Nephron (organoid): ENCODE results near the gene EMC9.

Experiments
- H3K27ac Mint-ChIP-seq, 3 experiments: 2 replicates each; pipeline ENCODE4 v1.8.0; 2020; ENCODE audit warnings: mixed read lengths in 3 of 3, mild to moderate bottlenecking in 2 of 3, moderate library complexity in 1 of 3
- H3K27me3 Mint-ChIP-seq: 2 replicates; pipeline ENCODE4 v1.8.0; 2021; ENCODE audit warnings: low read depth, mild to moderate bottlenecking, moderate library complexity, mixed read lengths
- H3K36me3 Mint-ChIP-seq: 2 replicates; pipeline ENCODE4 v1.8.0; 2020; ENCODE audit warnings: low read depth, mixed read lengths
- H3K4me1 Mint-ChIP-seq: 2 replicates; pipeline ENCODE4 v1.8.0; 2020; ENCODE audit warnings: mixed read lengths
- H3K4me3 Mint-ChIP-seq, 3 experiments: 2 replicates each; pipeline ENCODE4 v1.8.0; 2020; ENCODE audit warnings: mild to moderate bottlenecking in 3 of 3, mixed read lengths in 3 of 3, moderate library complexity in 2 of 3
- H3K9me3 Mint-ChIP-seq: 2 replicates; pipeline ENCODE4 v1.8.0; 2020; ENCODE audit warnings: mixed read lengths
- TF ChIP-seq, protein P1 (sequence below), 3 experiments: fragments of 200-600 bp; sonication (generic); IDR thresholded peaks; one replicate each; pipeline ENCODE4 v1.5.0; 2021; ENCODE audit warnings: antibody characterized with exemption in 3 of 3; ENCODE audit not compliant: unreplicated experiment in 3 of 3

EMC9 gene

DNA sequence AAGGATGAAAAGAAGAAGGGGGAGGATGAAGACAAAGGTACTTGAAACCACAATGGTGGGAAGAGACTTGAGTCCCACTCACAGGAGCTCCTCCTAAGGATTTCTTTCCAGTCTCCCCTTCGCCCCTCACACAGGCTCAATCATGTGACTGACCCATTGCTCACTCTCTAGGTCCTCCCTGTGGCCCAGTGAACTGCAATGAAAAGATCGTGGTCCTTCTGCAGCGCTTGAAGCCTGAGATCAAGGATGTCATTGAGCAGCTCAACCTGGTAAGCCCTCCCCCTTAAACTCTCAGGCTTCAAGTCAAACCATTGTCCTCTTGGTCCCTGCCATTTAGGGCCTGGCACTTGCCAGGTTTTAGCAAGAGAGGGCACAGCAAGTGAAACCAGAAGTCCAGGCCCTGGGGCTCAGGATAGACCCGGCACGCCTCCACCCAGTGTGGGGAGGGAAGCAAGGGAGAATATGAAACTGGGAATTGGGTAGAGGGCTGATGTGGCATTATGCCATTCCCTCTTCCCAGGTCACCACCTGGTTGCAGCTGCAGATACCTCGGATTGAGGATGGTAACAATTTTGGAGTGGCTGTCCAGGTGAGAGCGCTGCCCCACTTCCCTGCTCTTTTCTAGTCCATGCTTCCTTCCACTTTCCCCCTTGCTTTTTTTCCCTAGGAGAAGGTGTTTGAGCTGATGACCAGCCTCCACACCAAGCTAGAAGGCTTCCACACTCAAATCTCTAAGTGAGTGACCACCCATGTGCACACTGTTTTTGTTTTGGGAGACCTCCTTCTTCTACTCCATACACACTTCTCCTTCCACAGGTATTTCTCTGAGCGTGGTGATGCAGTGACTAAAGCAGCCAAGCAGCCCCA is 3.6 kb downstream of the EMC9 start:
- peak overlapping the region in 2 of 3 experiments; percentile 27 to 50 for H3K27ac Mint-ChIP-seq
- peaks cover 24% of the 10 kb centered on the region for H3K36me3 Mint-ChIP-seq
- H3K4me3 Mint-ChIP-seq, result peak overlapping the region; percentile 86 to 98 (median 89)
- peaks cover 3% of the 10 kb centered on the region for H3K27me3 Mint-ChIP-seq
- peaks cover 39% of the 10 kb centered on the region for H3K4me1 Mint-ChIP-seq
- TF ChIP-seq, protein P1, sequence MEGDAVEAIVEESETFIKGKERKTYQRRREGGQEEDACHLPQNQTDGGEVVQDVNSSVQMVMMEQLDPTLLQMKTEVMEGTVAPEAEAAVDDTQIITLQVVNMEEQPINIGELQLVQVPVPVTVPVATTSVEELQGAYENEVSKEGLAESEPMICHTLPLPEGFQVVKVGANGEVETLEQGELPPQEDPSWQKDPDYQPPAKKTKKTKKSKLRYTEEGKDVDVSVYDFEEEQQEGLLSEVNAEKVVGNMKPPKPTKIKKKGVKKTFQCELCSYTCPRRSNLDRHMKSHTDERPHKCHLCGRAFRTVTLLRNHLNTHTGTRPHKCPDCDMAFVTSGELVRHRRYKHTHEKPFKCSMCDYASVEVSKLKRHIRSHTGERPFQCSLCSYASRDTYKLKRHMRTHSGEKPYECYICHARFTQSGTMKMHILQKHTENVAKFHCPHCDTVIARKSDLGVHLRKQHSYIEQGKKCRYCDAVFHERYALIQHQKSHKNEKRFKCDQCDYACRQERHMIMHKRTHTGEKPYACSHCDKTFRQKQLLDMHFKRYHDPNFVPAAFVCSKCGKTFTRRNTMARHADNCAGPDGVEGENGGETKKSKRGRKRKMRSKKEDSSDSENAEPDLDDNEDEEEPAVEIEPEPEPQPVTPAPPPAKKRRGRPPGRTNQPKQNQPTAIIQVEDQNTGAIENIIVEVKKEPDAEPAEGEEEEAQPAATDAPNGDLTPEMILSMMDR (IDR thresholded peaks at IDR 0.05; ENCODE audit: unreplicated experiment in 3 of 3), result no peak
- no peaks in the 10 kb centered on the region for H3K9me3 Mint-ChIP-seq

- Mint-ChIP-seq H3K27ac (peak overlapping the region; percentile 27 to 82 (median 50)), H3K27me3 (peaks cover 3% of the 10 kb centered on the region), H3K4me3 (peak overlapping the region; percentile 82 to 89 (median 86)), H3K4me1 (peaks cover 45% of the 10 kb centered on the region), H3K9me3 (no peaks in the 10 kb centered on the region), H3K36me3 (peaks cover 24% of the 10 kb centered on the region)
- TF ChIP-seq, protein P1 (IDR thresholded peaks at IDR 0.05; ENCODE audit: unreplicated experiment in 3 of 3), result no peak
These were observed 4.5 kb downstream of the EMC9 start for GRCh38 chr14:24136684-24137528.

DNA sequence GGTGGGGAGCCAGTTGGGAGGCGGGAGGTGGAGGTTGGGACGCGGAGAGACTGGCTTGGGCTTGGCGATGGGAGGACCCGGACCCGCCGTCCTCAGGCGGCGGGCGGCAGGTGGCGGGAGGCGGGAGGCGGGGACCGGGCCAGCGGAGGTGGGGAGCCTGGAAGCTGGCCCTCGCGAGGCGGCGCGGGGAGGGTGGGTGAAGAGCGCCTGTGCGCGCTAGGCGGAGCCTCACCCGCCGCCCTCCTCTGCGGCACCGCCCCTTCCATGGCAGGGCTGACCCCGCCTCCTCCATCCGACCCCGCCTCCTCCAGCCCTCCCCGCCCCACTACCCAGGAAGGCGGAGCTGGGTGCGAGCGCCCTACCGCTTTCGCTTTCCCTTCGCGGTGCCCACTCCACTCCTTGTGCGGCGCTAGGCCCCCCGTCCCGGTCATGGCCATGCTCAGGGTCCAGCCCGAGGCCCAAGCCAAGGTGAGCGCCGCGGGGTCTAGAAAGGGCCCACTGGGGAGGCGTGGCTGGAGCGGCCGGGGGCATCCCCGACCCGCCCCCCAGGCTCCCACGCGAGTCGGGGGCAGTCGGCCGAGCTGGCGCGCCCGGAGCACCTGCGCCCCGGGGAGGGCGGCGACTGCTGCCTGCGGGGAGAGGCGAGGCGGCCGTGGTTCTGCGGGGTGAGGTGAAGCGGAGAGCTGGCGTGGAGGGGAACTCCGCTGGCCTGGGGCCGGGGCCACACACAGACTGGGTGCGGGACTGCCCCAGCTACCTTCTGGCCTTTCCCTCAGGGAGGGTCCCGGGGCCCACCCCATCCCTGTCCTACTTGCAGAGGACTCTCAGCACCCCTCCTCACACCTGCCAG is 5.3 kb downstream of the EMC9 start, which contains the start of gene PSME1:
PSME1 (plus strand) TSS at position 361 of the 850 bp plus-strand sequence; CDS start at position 430, 69 bp downstream.
- peaks cover 3% of the 10 kb centered on the region for H3K27me3 Mint-ChIP-seq
- no peaks in the 10 kb centered on the region for H3K9me3 Mint-ChIP-seq
- H3K27ac Mint-ChIP-seq, result peak within 1 kb of the TSS; percentile 52 to 84 (median 82)
- peak within 1 kb of the TSS; percentile 87 to 89 (median 88) for H3K4me3 Mint-ChIP-seq
- TF ChIP-seq, protein P1 (IDR thresholded peaks at IDR 0.05; ENCODE audit: unreplicated experiment in 3 of 3), result no peak
- H3K36me3 Mint-ChIP-seq, result peaks cover 24% of the 10 kb centered on the region
- peaks cover 51% of the 10 kb centered on the region for H3K4me1 Mint-ChIP-seq

DNA sequence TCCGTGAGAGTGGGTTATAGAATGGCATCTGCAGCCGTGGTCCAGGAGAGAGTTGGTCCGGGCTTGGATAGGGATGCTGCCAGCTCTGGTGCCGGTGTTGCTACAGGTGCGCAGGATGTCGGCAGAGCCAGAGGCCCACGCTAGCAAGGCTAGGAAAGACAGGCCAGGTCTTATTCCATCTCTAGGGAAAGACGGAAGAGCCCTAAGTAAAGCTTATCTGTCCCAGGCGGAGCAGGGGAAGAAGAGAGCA is 5.9 kb downstream of the EMC9 start:
- Mint-ChIP-seq H3K4me3 (peak overlapping the region; percentile 87 to 88 (median 88)), H3K27me3 (peaks cover 3% of the 10 kb centered on the region), H3K36me3 (peaks cover 24% of the 10 kb centered on the region), H3K9me3 (no peaks in the 10 kb centered on the region), H3K27ac (peak overlapping the region; percentile 52 to 84 (median 60)), H3K4me1 (peaks cover 57% of the 10 kb centered on the region)
- TF ChIP-seq, protein P1 (IDR thresholded peaks at IDR 0.05; ENCODE audit: unreplicated experiment in 3 of 3), result no peak

- Mint-ChIP-seq H3K36me3 (peaks cover 14% of the 10 kb centered on the region), H3K4me1 (peaks cover 46% of the 10 kb centered on the region), H3K27ac (no peak overlapping the region), H3K27me3 (no peaks in the 10 kb centered on the region), H3K4me3 (no peak overlapping the region), H3K9me3 (no peaks in the 10 kb centered on the region)
- TF ChIP-seq, protein P1 (IDR thresholded peaks at IDR 0.05; ENCODE audit: unreplicated experiment in 3 of 3), result no peak
These were observed 7.7 kb downstream of the EMC9 start for GRCh38 chr14:24133735-24134134.
